Tibial nerve (tissue), 4 donors: Measurements from ENCODE around the gene PHACTR1. TPM values are rescaled to one million over a fixed set of nuclear protein-coding genes. Genes with fewer than 3 reads are reported as not detected.

Experiments used
- DNase-seq, 2 donors: peaks; one replicate each; pipeline ENCODE4 v3.0.0-alpha.2; 2019; ENCODE audit warnings: low spot score in 2 of 2
- H3K27ac ChIP-seq, 4 donors: fragments of 200-600 bp; sonication (generic) in 3 of 4; one replicate each; pipeline ENCODE4 v1.5.1; 2017 to 2019; ENCODE audit warnings: mild to moderate bottlenecking in 1 of 4
- H3K27me3 ChIP-seq, 2 donors: fragments of 200-600 bp; sonication (generic) in 1 of 2; one replicate each; pipeline versions ENCODE4 v1.5.1 to v1.6.0; 2017 to 2019
- H3K36me3 ChIP-seq, 3 donors: fragments of 200-600 bp; sonication (generic); one replicate each; pipeline ENCODE4 v1.5.1; 2018 to 2019
- H3K4me1 ChIP-seq, 4 donors: fragments of 200-600 bp; sonication (generic) in 3 of 4; one replicate each; pipeline ENCODE4 v1.5.1; 2017 to 2019
- H3K4me3 ChIP-seq, 4 donors: fragments of 200-600 bp; sonication (generic) in 3 of 4; one replicate each; pipeline ENCODE4 v1.5.1; 2017 to 2019; ENCODE audit warnings: mild to moderate bottlenecking in 1 of 4, moderate library complexity in 1 of 4
- H3K9me3 ChIP-seq, 4 donors: fragments of 200-600 bp; sonication (generic) in 3 of 4; one replicate each; pipeline ENCODE4 v1.5.1; 2017 to 2019
- CTCF ChIP-seq, 5 experiments: fragments of 200-600 bp in 3 of 5; fragments of 450-650 bp in 2 of 5; sonication (generic) in 3 of 5; IDR thresholded peaks; one replicate each; pipeline ENCODE4 v1.5.1; 2016 to 2019; ENCODE audit warnings: antibody characterized with exemption in 5 of 5, mild to moderate bottlenecking in 3 of 5, moderate library complexity in 2 of 5
- EP300 ChIP-seq, 2 donors: sonication (generic); formaldehyde crosslinking; IDR thresholded peaks; one replicate each; pipeline ENCODE4 v1.6.1; 2017; ENCODE audit warnings: antibody characterized with exemption in 2 of 2, mild to moderate bottlenecking in 1 of 2
- POLR2A ChIP-seq, 2 donors: fragments of 450-650 bp; IDR thresholded peaks; one replicate each; pipeline ENCODE4 v1.6.1; 2017; ENCODE audit warnings: antibody characterized with exemption in 2 of 2, mild to moderate bottlenecking in 2 of 2, moderate library complexity in 2 of 2
- WGBS, 2 donors: methylation state at CpG; one replicate each; pipeline ENCODE4 v1.1.5; 2018; 5-methylcytosine and 5-hydroxymethylcytosine counted together
- total RNA-seq, 4 donors: library from RNA; depleted of rRNA; stranded (reverse); fragments of >200 nt; gene quantifications; one replicate each; pipeline ENCODE4 v1.1.0, GENCODE V29; 2016

Gene PHACTR1
- total RNA-seq, 4 donors from 2014 or later, result 1.5 to 2.7 (median 1.6) TPM

- peaks cover 0 to 21% (median 7%) of the 10 kb centered on the region in 4 donors for H3K4me1 ChIP-seq
- H3K4me3 ChIP-seq, result peak overlapping the region; percentile 65 to 87 (median 80)
- H3K36me3 ChIP-seq, result peaks cover 0 to 34% (median 0%) of the 10 kb centered on the region in 3 donors
- H3K27ac ChIP-seq, result peak overlapping the region in 3 of 4 donors; percentile 90 to 92 (median 92)
- 0 to 1% methylated on average over 10 of the region's 10 CpGs for WGBS, 2 donors
- TF ChIP-seq CTCF (IDR thresholded peaks at IDR 0.05), result no peak
- TF ChIP-seq EP300 (IDR thresholded peaks at IDR 0.05), result no peak
- TF ChIP-seq POLR2A (IDR thresholded peaks at IDR 0.05), result no peak
- no peaks in the 10 kb centered on the region for H3K9me3 ChIP-seq
- DNase-seq, result no peak
- H3K27me3 ChIP-seq, result no peaks in the 10 kb centered on the region
These were observed 611.1 kb downstream of the PHACTR1 start for GRCh38 chr6:13327691-13328075.

GRCh38 chr6:13328076-13328874, 611.7 kb downstream of the PHACTR1 start, which contains the start of gene TBC1D7:
TBC1D7 (minus strand) TSS chr6:13328537; CDS start chr6:13326898, 1,639 bp downstream.
- peak; percentile 83 to 85 for DNase-seq
- Histone ChIP-seq H3K27ac (peak within 1 kb of the TSS; percentile 77 to 92 (median 91)), H3K4me1 (peaks cover 0 to 21% (median 7%) of the 10 kb centered on the region in 4 donors), H3K36me3 (peaks cover 0 to 28% (median 0%) of the 10 kb centered on the region in 3 donors), H3K27me3 (no peaks in the 10 kb centered on the region), H3K4me3 (peak within 1 kb of the TSS; percentile 65 to 87 (median 80)), H3K9me3 (no peaks in the 10 kb centered on the region)
- TF ChIP-seq EP300 (IDR thresholded peaks at IDR 0.05) (peak; percentile 35 to 89), POLR2A (IDR thresholded peaks at IDR 0.05) (peak; percentile 87 to 88), CTCF (IDR thresholded peaks at IDR 0.05) (peak in 3 of 5 experiments; percentile 9 to 54 (median 34))
- WGBS, 2 donors, result 0 to 1% methylated on average over 26 to 31 of the region's 63 CpGs

- 3 to 5% methylated on average over 2 of the region's 2 CpGs for WGBS, 2 donors
- Histone ChIP-seq H3K27ac (peak overlapping the region; percentile 77 to 92 (median 91)), H3K27me3 (no peaks in the 10 kb centered on the region), H3K36me3 (peaks cover 0 to 23% (median 0%) of the 10 kb centered on the region in 3 donors), H3K4me1 (peaks cover 0 to 21% (median 7%) of the 10 kb centered on the region in 4 donors), H3K4me3 (peak overlapping the region; percentile 65 to 87 (median 80)), H3K9me3 (no peaks in the 10 kb centered on the region)
- DNase-seq, result no peak
- TF ChIP-seq CTCF (IDR thresholded peaks at IDR 0.05) (no peak), POLR2A (IDR thresholded peaks at IDR 0.05) (no peak), EP300 (IDR thresholded peaks at IDR 0.05) (no peak)
These were observed 612.3 kb downstream of the PHACTR1 start for GRCh38 chr6:13328875-13329183.

GRCh38 chr6:13331516-13332348, 615.2 kb downstream of the PHACTR1 start:
- TF ChIP-seq CTCF (IDR thresholded peaks at IDR 0.05) (peak; percentile 50 to 69 (median 64)), EP300 (IDR thresholded peaks at IDR 0.05) (no peak), POLR2A (IDR thresholded peaks at IDR 0.05) (no peak)
- Histone ChIP-seq H3K4me3 (no peak overlapping the region), H3K36me3 (no peaks in the 10 kb centered on the region), H3K27ac (no peak overlapping the region), H3K4me1 (peaks cover 0 to 21% (median 5%) of the 10 kb centered on the region in 4 donors), H3K9me3 (no peaks in the 10 kb centered on the region), H3K27me3 (no peaks in the 10 kb centered on the region)
- WGBS, 2 donors, result 59 to 62% methylated on average over 13 of the region's 13 CpGs
- DNase-seq, result no peak
